Neuronal stem cell (in vitro differentiated cells): ENCODE data around the gene NHLH2.
A peak's percentile ranks its signal among the peaks of the same experiment; 100 is the strongest.

Experiments
- DNase-seq: peaks from one replicate; pipeline ENCODE4 v3.0.0-alpha.2; 2013; ENCODE audit warnings: low spot score
- H2AFZ ChIP-seq: one replicate; pipeline ENCODE4 v1.6.1; 2013; ENCODE audit warnings: mild to moderate bottlenecking, low read length, inconsistent platforms
- H2AK5ac ChIP-seq: 2 replicates; pipeline ENCODE4 v1.6.1; 2013; ENCODE audit warnings: low read depth, mild to moderate bottlenecking, inconsistent platforms, low read length, moderate library complexity, mixed read lengths
- H2BK120ac ChIP-seq: 2 replicates; pipeline ENCODE4 v1.6.1; 2013; ENCODE audit warnings: low read depth, mild to moderate bottlenecking, inconsistent platforms, low read length, moderate library complexity, mixed read lengths
- H2BK12ac ChIP-seq: one replicate; pipeline ENCODE4 v1.6.1; 2013; ENCODE audit warnings: low read length, inconsistent platforms
- H2BK15ac ChIP-seq: 2 replicates; pipeline ENCODE4 v1.6.1; 2013; ENCODE audit warnings: mild to moderate bottlenecking, low read length, inconsistent platforms, mixed read lengths
- H2BK5ac ChIP-seq: one replicate; pipeline ENCODE4 v1.6.1; 2013; ENCODE audit warnings: inconsistent platforms, mild to moderate bottlenecking, low read length, moderate library complexity
- H3K14ac ChIP-seq: one replicate; pipeline ENCODE4 v1.6.1; 2013; ENCODE audit warnings: low read length, inconsistent platforms
- H3K18ac ChIP-seq: 2 replicates; pipeline ENCODE4 v1.6.1; 2013; ENCODE audit warnings: low read length, inconsistent platforms
- H3K23ac ChIP-seq: 2 replicates; pipeline ENCODE4 v1.6.1; 2013; ENCODE audit warnings: low read depth, mild to moderate bottlenecking, mixed read lengths, low read length, inconsistent platforms; ENCODE audit not compliant: poor library complexity
- H3K27ac ChIP-seq: replicated peaks from 3 replicates; pipeline ENCODE4 v1.5.1; 2013; ENCODE audit warnings: low read length, inconsistent platforms
- H3K27me3 ChIP-seq, 3 experiments: 2 replicates each; pipeline ENCODE4 v1.6.1; 2013; ENCODE audit warnings: low read length in 3 of 3, mild to moderate bottlenecking in 2 of 3, inconsistent platforms in 1 of 3, low read depth in 1 of 3, mixed read lengths in 1 of 3, moderate library complexity in 1 of 3; ENCODE audit not compliant: control insufficient read depth in 3 of 3, insufficient read depth in 3 of 3
- H3K36me3 ChIP-seq, 2 donors: replicated peaks in 1 of 2; 2 replicates each; pipeline ENCODE4 v1.6.1; 2013; ENCODE audit warnings: low read length in 2 of 2; ENCODE audit not compliant: control insufficient read depth in 2 of 2, insufficient read depth in 2 of 2
- H3K4ac ChIP-seq: 2 replicates; pipeline ENCODE4 v1.6.1; 2013; ENCODE audit warnings: inconsistent platforms, mild to moderate bottlenecking, low read length, moderate library complexity
- H3K4me1 ChIP-seq, 2 donors: 1 replicate in 1 of 2; 2 replicates in 1 of 2; pipeline ENCODE4 v1.6.1; 2013; ENCODE audit warnings: low read length in 2 of 2, low read depth in 1 of 2; ENCODE audit not compliant: control insufficient read depth in 2 of 2, insufficient read depth in 1 of 2
- H3K4me2 ChIP-seq: one replicate; pipeline ENCODE4 v1.6.1; 2013; ENCODE audit warnings: mild to moderate bottlenecking, low read length, inconsistent platforms; ENCODE audit not compliant: insufficient read depth, poor library complexity, severe bottlenecking
- H3K4me3 ChIP-seq, 2 donors: 2 replicates each; pipeline ENCODE4 v1.5.1; 2013; ENCODE audit warnings: low read length in 2 of 2, mild to moderate bottlenecking in 2 of 2, inconsistent platforms in 1 of 2, moderate library complexity in 1 of 2
- H3K79me1 ChIP-seq: one replicate; pipeline ENCODE4 v1.6.1; 2013; ENCODE audit warnings: low read depth, mild to moderate bottlenecking, inconsistent platforms, low read length, moderate library complexity
- H3K9ac ChIP-seq: one replicate; pipeline ENCODE4 v1.6.1; 2013; ENCODE audit warnings: mild to moderate bottlenecking, low read depth, low read length, inconsistent platforms; ENCODE audit not compliant: poor library complexity
- H3K9me3 ChIP-seq, 2 donors: replicated peaks in 1 of 2; 2 replicates each; pipeline versions ENCODE3 to v1.6.1; 2013; ENCODE audit warnings: low read length in 2 of 2, mild to moderate bottlenecking in 2 of 2, inconsistent platforms in 1 of 2, low read depth in 1 of 2, mixed read lengths in 1 of 2, moderate library complexity in 1 of 2; ENCODE audit not compliant: control insufficient read depth in 2 of 2, insufficient read depth in 1 of 2
- H4K8ac ChIP-seq: one replicate; pipeline ENCODE4 v1.6.1; 2013; ENCODE audit warnings: low read depth, mild to moderate bottlenecking, inconsistent platforms, low read length, moderate library complexity
- H4K91ac ChIP-seq: one replicate; pipeline ENCODE4 v1.6.1; 2013; ENCODE audit warnings: low read length, low read depth, mild to moderate bottlenecking, inconsistent platforms; ENCODE audit not compliant: poor library complexity
- WGBS, 2 donors: extraction: QIAGEN DNeasy Blood & Tissue Kit; methylation state at CpG; one replicate each; pipeline ENCODE4 v1.1.7; 2013; ENCODE audit warnings: missing lambda C conversion rate in 2 of 2, mixed read lengths in 1 of 2; ENCODE audit not compliant: insufficient read length in 2 of 2, insufficient replicate concordance in 1 of 2; ENCODE audit errors: extremely low coverage in 2 of 2; 5-methylcytosine and 5-hydroxymethylcytosine counted together

The NHLH2 gene

DNA sequence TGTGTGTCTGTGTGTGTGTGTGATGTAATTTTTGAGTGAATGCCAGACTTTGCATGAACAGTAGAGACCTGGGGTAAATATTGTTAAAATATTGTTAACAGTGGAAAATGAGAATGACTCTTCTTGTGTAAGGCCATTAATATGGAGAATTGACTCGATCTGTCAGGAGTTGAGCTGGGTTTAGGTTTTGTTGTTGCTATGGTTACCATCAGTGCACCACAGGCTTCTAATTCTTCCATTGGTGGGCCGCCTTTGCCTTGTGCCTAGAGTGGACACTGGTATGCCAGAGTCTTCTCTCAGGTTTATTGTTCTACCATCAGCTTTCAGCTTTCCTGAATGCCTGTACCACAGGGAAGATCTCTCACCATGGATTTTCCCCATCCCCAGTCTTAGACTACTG, 10.0 kb upstream of the NHLH2 start:
- H3K9me3 ChIP-seq: no peaks in the 10 kb centered on the region
- H3K14ac ChIP-seq: no peak overlapping the region
- H3K27ac ChIP-seq: no peak overlapping the region
- no peak overlapping the region for H2BK5ac ChIP-seq
- H3K4me3 ChIP-seq: no peak overlapping the region
- H3K36me3 ChIP-seq: no peaks in the 10 kb centered on the region
- H3K4me2 ChIP-seq: no peak overlapping the region
- no peaks in the 10 kb centered on the region for H3K4me1 ChIP-seq
- no peak overlapping the region for H2AK5ac ChIP-seq
- no peak for DNase-seq
- no peak overlapping the region for H4K8ac ChIP-seq
- H2BK12ac ChIP-seq: no peak overlapping the region
- no peak overlapping the region for H3K23ac ChIP-seq
- H4K91ac ChIP-seq: no peak overlapping the region
- no peak overlapping the region for H2BK15ac ChIP-seq
- H3K4ac ChIP-seq: no peak overlapping the region
- H2AFZ ChIP-seq: no peak overlapping the region
- H3K79me1 ChIP-seq: no peaks in the 10 kb centered on the region
- H3K9ac ChIP-seq: no peak overlapping the region
- no peak overlapping the region for H2BK120ac ChIP-seq
- no peak overlapping the region for H3K18ac ChIP-seq
- no CpG with 5 or more reads among the region's 2 CpGs for WGBS, 2 donors
- no peaks in the 10 kb centered on the region for H3K27me3 ChIP-seq

DNA sequence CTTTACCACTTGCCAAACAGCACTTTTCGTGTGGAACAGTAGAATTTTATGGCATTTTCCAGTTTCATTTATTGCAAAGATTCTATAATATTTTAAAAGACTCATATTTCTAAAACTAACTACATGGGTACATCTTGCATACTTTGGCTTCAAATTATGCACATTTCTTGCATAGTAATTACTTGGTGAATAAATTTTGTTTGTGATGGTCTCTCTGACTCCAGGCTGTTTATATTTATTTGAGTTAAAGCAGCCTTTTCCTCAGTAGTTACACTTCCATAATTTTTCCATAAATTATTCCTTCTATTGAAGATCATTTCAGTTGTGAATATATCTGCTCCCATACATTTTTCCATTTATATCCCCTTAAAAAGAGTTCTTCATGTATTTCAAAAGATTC, 6.9 kb upstream of the NHLH2 start:
- Histone ChIP-seq H3K4me2 (no peak overlapping the region), H3K23ac (no peak overlapping the region), H4K91ac (no peak overlapping the region), H3K4me3 (no peak overlapping the region), H2BK15ac (no peak overlapping the region), H3K9me3 (no peaks in the 10 kb centered on the region), H3K18ac (no peak overlapping the region), H3K4ac (no peak overlapping the region), H3K4me1 (peaks cover 0 to 4% of the 10 kb centered on the region in 2 donors), H3K27me3 (peaks cover 0 to under 1% (median 0%) of the 10 kb centered on the region in 3 experiments), H2BK5ac (no peak overlapping the region), H3K27ac (no peak overlapping the region), H2AFZ (no peak overlapping the region), H4K8ac (no peak overlapping the region), H2AK5ac (no peak overlapping the region), H3K36me3 (no peaks in the 10 kb centered on the region), H2BK12ac (no peak overlapping the region), H2BK120ac (no peak overlapping the region), H3K14ac (no peak overlapping the region), H3K79me1 (no peaks in the 10 kb centered on the region), H3K9ac (no peak overlapping the region)
- WGBS, 2 donors: no CpG with 5 or more reads among the region's 1 CpG
- no peak for DNase-seq

GRCh38 chr1:115842948-115843347, 2.0 kb upstream of the NHLH2 start:
- Histone ChIP-seq H3K79me1 (no peaks in the 10 kb centered on the region), H4K8ac (no peak overlapping the region), H2AK5ac (no peak overlapping the region), H3K36me3 (no peaks in the 10 kb centered on the region), H3K27me3 (peaks cover under 1 to 49% (median 21%) of the 10 kb centered on the region in 3 experiments), H3K4ac (no peak overlapping the region), H3K9ac (no peak overlapping the region), H3K23ac (no peak overlapping the region), H2BK120ac (no peak overlapping the region), H4K91ac (no peak overlapping the region), H3K18ac (no peak overlapping the region), H2BK15ac (no peak overlapping the region), H2BK5ac (no peak overlapping the region), H3K27ac (no peak overlapping the region), H2AFZ (no peak overlapping the region), H3K4me2 (no peak overlapping the region), H3K4me3 (no peak overlapping the region), H3K9me3 (peaks cover 0 to 14% of the 10 kb centered on the region in 2 donors), H2BK12ac (no peak overlapping the region), H3K14ac (no peak overlapping the region), H3K4me1 (peaks cover 0 to 7% of the 10 kb centered on the region in 2 donors)
- DNase-seq: no peak
- no CpG with 5 or more reads among the region's 1 CpG for WGBS, 2 donors

- Histone ChIP-seq H4K91ac (no peak overlapping the region), H3K36me3 (no peaks in the 10 kb centered on the region), H3K27me3 (peaks cover 6 to 76% (median 30%) of the 10 kb centered on the region in 3 experiments), H3K23ac (no peak overlapping the region), H3K79me1 (no peaks in the 10 kb centered on the region), H2BK5ac (peak overlapping the region; percentile 88), H3K4me1 (peaks cover 0 to 8% of the 10 kb centered on the region in 2 donors), H3K18ac (peak overlapping the region; percentile 94), H2BK12ac (no peak overlapping the region), H3K4me2 (peak overlapping the region; percentile 85), H2AFZ (peak overlapping the region; percentile 82), H3K4ac (no peak overlapping the region), H2AK5ac (no peak overlapping the region), H4K8ac (no peak overlapping the region), H2BK120ac (no peak overlapping the region), H3K9ac (no peak overlapping the region), H3K14ac (no peak overlapping the region), H3K4me3 (peak overlapping the region in 1 of 2 donors; percentile 78), H3K27ac (no peak overlapping the region), H2BK15ac (no peak overlapping the region), H3K9me3 (peaks cover 0 to 16% of the 10 kb centered on the region in 2 donors)
- no CpG with 5 or more reads among the region's 23 CpGs for WGBS, 2 donors
- DNase-seq: no peak
Observed at GRCh38 chr1:115839679-115840237, 1.2 kb downstream of the NHLH2 start.
